PC-9 (cell line): ENCODE measurements around the gene ATAD3A. TPM values are rescaled to one million over a fixed set of nuclear protein-coding genes. Genes with fewer than 3 reads are reported as not detected.
"Not testable (repeated sequence)": the region's sequence is repeated elsewhere in the genome, so short reads cannot be mapped to it uniquely, and the experiment has no call there.

Experiments used
- BruUV-seq: library from RNA; stranded (reverse); fragments of 400-500 nt; replicated peaks from 2 replicates; lab custom pipeline; 2021; lab: Mats Ljungman, UMichigan
- CTCF ChIA-PET: fragments of 300-600 bp; sonication (Branson Sonifier 250); formaldehyde crosslinking; loops from one replicate; lab custom pipeline; 2022; ENCODE audit warnings: antibody characterized with exemption; lab: Charles Lee
- POLR2A ChIA-PET: fragments of 300-600 bp; sonication (Branson Sonifier 250); formaldehyde crosslinking; loops from one replicate; lab custom pipeline; 2022; ENCODE audit warnings: antibody characterized with exemption; ENCODE audit not compliant: unreplicated experiment; lab: Charles Lee
- DNase-seq, 2 experiments: peaks; one replicate each; pipeline versions ENCODE4 v3.0.0 to v3.0.0-alpha.2; 2015 to 2022; ENCODE audit warnings: mixed read lengths in 1 of 2
- H2AFZ ChIP-seq: fragments of 200-600 bp; sonication (generic); 2 replicates; pipeline ENCODE4 v1.8.1; 2017; ENCODE audit warnings: antibody characterized with exemption
- H3F3A ChIP-seq: fragments of 200-600 bp; sonication (generic); 2 replicates; pipeline ENCODE4 v1.8.1; 2017; ENCODE audit warnings: antibody characterized with exemption, mild to moderate bottlenecking, low read depth; ENCODE audit not compliant: insufficient read depth
- H3K27ac ChIP-seq: fragments of 200-600 bp; sonication (generic); 2 replicates; pipeline ENCODE4 v1.6.1; 2016; ENCODE audit warnings: mixed run types
- H3K27me3 ChIP-seq: fragments of 200-600 bp; sonication (generic); 2 replicates; pipeline ENCODE4 v1.6.1; 2016; ENCODE audit warnings: low read depth, mixed run types; ENCODE audit not compliant: insufficient read depth
- H3K36me3 ChIP-seq: fragments of 200-600 bp; sonication (generic); 2 replicates; pipeline ENCODE4 v1.6.1; 2016; ENCODE audit warnings: low read depth, mixed run types
- H3K4me1 ChIP-seq: fragments of 200-600 bp; sonication (generic); replicated peaks from 2 replicates; pipeline ENCODE4 v1.6.1; 2016; ENCODE audit warnings: mixed run types; ENCODE audit not compliant: insufficient read depth
- H3K4me2 ChIP-seq: fragments of 200-600 bp; sonication (generic); 2 replicates; pipeline ENCODE4 v1.6.1; 2017; ENCODE audit warnings: mixed run types
- H3K4me3 ChIP-seq: fragments of 200-600 bp; sonication (generic); 2 replicates; pipeline ENCODE4 v1.6.1; 2016; ENCODE audit warnings: mixed run types
- H3K79me2 ChIP-seq: fragments of 200-600 bp; sonication (generic); 2 replicates; pipeline ENCODE4 v1.6.1; 2017; ENCODE audit warnings: low read depth, mixed run types
- H3K9me2 ChIP-seq: fragments of 200-600 bp; sonication (generic); 2 replicates; pipeline ENCODE4 v1.8.1; 2017; ENCODE audit warnings: mild to moderate bottlenecking; ENCODE audit not compliant: insufficient read depth
- H3K9me3 ChIP-seq: fragments of 200-600 bp; sonication (generic); 2 replicates; pipeline ENCODE4 v1.8.1; 2016; ENCODE audit warnings: low read depth; ENCODE audit not compliant: insufficient read depth
- H4K20me1 ChIP-seq: fragments of 200-600 bp; sonication (generic); 2 replicates; pipeline ENCODE4 v1.8.1; 2017; ENCODE audit not compliant: insufficient read depth
- EZH2 ChIP-seq: fragments of 200-600 bp; sonication (generic); IDR thresholded peaks from 2 replicates; pipeline ENCODE4 v1.8.0; 2017; ENCODE audit warnings: antibody characterized with exemption, low read depth
- intact Hi-C: fragments of 100-400 bp; cut with micrococcal nuclease; formaldehyde crosslinking; loops from one replicate; pipeline ENCODE4 v1.10.0; 2022; ENCODE audit not compliant: unreplicated experiment
- total RNA-seq: library from RNA; stranded (reverse); gene quantifications from 2 replicates; pipeline ENCODE4 v1.2.3, GENCODE V29; 2021
- TF ChIP-seq, protein P1 (sequence below): fragments of 200-600 bp; sonication (generic); conservative IDR thresholded peaks from 2 replicates; pipeline ENCODE4 v1.6.1; 2017; ENCODE audit warnings: mixed run types, antibody characterized with exemption, mild to moderate bottlenecking, moderate library complexity

Gene ATAD3A
- total RNA-seq, 1 experiment from 2014 or later = 43.6 TPM

DNA sequence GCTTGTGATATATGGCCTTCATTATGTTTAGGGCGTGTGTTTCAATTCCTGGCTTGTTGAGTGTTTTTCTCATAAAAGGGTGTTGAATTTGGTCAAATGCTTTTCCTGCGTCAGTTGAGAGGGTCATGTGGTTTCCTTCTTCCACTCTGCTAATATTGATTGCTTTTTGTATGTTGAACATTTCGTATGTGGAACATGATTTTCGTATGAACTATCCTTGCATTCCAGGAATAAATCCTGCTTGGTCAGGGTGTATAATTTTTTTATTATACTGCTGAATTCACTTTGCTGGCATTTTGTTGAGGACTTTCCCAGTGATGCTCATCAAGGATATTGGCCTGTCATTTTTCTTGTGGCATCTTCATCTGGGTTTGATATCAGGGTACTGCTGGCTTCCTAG, 4.7 kb upstream of the ATAD3A start:
- no peak overlapping the region for H3K4me2 ChIP-seq
- no peak overlapping the region for H3K27ac ChIP-seq
- no peaks in the 10 kb centered on the region for H3K27me3 ChIP-seq
- H3K9me2 ChIP-seq = no peaks in the 10 kb centered on the region
- H3K4me3 ChIP-seq = no peak overlapping the region
- peaks cover 11% of the 10 kb centered on the region for H3K79me2 ChIP-seq
- H2AFZ ChIP-seq = no peak overlapping the region
- POLR2A ChIA-PET = no interaction called here
- no peaks in the 10 kb centered on the region for H3K9me3 ChIP-seq
- CTCF ChIA-PET = no interaction called here
- BruUV-seq = no TSS peak
- TF ChIP-seq EZH2 = no peak
- TF ChIP-seq, protein P1, sequence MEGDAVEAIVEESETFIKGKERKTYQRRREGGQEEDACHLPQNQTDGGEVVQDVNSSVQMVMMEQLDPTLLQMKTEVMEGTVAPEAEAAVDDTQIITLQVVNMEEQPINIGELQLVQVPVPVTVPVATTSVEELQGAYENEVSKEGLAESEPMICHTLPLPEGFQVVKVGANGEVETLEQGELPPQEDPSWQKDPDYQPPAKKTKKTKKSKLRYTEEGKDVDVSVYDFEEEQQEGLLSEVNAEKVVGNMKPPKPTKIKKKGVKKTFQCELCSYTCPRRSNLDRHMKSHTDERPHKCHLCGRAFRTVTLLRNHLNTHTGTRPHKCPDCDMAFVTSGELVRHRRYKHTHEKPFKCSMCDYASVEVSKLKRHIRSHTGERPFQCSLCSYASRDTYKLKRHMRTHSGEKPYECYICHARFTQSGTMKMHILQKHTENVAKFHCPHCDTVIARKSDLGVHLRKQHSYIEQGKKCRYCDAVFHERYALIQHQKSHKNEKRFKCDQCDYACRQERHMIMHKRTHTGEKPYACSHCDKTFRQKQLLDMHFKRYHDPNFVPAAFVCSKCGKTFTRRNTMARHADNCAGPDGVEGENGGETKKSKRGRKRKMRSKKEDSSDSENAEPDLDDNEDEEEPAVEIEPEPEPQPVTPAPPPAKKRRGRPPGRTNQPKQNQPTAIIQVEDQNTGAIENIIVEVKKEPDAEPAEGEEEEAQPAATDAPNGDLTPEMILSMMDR = no peak
- H3F3A ChIP-seq = peaks cover 25% of the 10 kb centered on the region
- peaks cover 17% of the 10 kb centered on the region for H3K4me1 ChIP-seq
- H4K20me1 ChIP-seq = no peaks in the 10 kb centered on the region
- no peak for DNase-seq
- no peaks in the 10 kb centered on the region for H3K36me3 ChIP-seq
- intact Hi-C loops = loop anchor here (10.0 kb wide), 2 partner anchors 133 to 203 kb away; partner anchors contain the start of genes ACAP3, AURKAIP1 and PUSL1

DNA sequence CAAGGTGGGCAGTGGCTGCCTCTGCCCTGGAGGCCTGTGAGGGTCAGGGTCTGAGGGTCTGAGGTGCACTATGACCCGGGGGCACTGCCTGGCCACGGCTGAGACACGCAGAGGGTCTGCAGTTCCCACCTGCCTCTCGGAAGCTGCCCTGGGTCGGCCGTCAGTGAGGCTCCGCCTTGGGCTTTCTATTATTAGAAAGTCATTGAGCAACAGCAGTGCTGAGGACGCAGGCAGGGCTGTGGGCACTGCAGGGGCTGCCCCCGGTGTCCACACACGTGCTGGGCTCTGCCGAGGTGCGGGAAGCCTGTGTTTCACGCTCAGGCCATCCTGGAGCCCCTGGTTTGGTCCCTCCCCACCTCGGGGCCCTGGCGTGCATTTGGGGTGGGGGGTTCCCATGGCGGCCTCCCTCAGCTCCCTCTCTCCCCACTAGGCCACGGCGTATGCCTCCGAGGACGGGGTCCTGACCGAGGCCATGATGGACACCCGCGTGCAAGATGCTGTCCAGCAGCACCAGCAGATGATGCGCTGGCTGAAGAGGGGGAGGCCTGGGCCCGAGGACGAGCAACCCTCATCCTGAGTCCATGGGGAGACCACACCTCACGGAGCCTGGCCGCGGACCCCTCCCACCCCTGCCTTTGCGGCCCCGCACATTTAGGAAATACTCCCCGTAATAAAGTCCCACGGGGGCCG, 3.0 kb upstream of the ATAD3A start:
- H3K4me2 ChIP-seq, DNase-seq, H4K20me1 ChIP-seq, H3K36me3 ChIP-seq, H3K27me3 ChIP-seq, H3K4me3 ChIP-seq, BruUV-seq, H3K27ac ChIP-seq, POLR2A ChIA-PET, CTCF ChIA-PET, H3K9me2 ChIP-seq, H3K9me3 ChIP-seq, H2AFZ ChIP-seq: not testable (repeated sequence)
- Histone ChIP-seq H3K4me1 (peaks cover 17% of the 10 kb centered on the region), H3K79me2 (peaks cover 20% of the 10 kb centered on the region), H3F3A (peaks cover 24% of the 10 kb centered on the region)
- intact Hi-C loops = loop anchor here (10.0 kb wide), 2 partner anchors 134 to 204 kb away; partner anchors contain the start of genes ACAP3, AURKAIP1 and PUSL1

DNA sequence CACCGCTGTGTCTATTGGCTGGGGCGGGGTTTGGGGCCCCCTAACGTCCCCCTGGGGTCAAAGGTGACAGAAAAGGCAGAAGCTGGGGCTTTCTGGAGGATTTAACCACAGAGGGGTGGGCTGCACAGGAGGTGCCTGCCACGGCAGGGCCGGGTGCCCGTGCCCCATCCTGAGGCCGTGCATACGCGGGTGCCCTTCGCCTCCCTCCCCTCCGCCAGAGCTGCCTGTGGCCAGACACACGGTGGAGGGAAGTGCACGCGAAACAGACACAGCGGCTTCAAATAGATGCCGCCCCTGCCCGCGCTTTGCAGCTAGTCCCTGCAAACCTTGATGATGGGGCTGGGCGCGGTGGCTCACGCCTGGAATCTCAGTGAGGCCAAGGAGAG, 2.5 kb upstream of the ATAD3A start:
- peaks cover 15% of the 10 kb centered on the region for H3K4me1 ChIP-seq
- H2AFZ ChIP-seq, H3K4me3 ChIP-seq, H3K4me2 ChIP-seq, H3K27me3 ChIP-seq, H3K36me3 ChIP-seq, H4K20me1 ChIP-seq, CTCF ChIA-PET, H3K9me2 ChIP-seq, BruUV-seq, H3K27ac ChIP-seq, POLR2A ChIA-PET, H3K9me3 ChIP-seq, DNase-seq: not testable (repeated sequence)
- H3K79me2 ChIP-seq = peaks cover 24% of the 10 kb centered on the region
- intact Hi-C loops = loop anchor here (10.0 kb wide), 2 partner anchors 135 to 205 kb away; partner anchors contain the start of genes ACAP3, AURKAIP1 and PUSL1
- peaks cover 18% of the 10 kb centered on the region for H3F3A ChIP-seq

DNA sequence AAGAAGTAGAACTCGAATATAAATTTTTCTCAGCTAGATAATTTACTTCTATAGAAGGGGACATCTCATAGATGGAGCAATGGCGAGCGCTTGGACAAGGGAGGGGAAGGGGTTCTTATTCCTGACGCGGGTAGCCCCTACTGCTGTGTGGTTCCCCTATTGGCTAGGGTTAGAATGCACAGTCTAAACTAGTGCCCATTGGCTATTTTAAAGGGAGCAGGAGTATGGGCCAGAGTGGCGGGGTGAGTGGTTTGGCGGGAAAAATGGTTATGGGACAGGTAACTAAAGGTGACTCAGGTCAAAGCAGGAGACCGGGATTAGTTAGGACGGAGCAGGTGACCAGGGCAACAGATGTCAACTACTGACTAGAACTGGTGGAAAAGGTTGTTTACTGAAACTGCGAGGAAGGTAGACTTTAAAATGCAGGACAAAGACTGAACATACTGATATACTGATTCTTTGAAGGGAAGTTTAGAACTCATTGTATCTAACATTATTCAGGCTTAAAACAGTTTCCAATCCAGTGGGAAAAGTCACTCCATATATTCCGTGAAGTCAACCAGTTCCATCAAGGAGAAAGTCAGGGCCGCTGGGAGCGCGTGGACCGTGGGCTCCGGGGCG, 940 bp upstream of the ATAD3A start:
- Histone ChIP-seq H3K9me2 (no peaks in the 10 kb centered on the region), H3K79me2 (peaks cover 34% of the 10 kb centered on the region), H4K20me1 (no peaks in the 10 kb centered on the region), H3K4me2 (peak overlapping the region; percentile 80), H3K27ac (peak overlapping the region; percentile 76), H3F3A (peaks cover 8% of the 10 kb centered on the region), H3K9me3 (no peaks in the 10 kb centered on the region), H3K4me1 (peaks cover 7% of the 10 kb centered on the region), H3K36me3 (0 out of 2 replicates have a peak, but pooled peaks cover 3% of the 10 kb centered on the region), H2AFZ (peak overlapping the region; percentile 82), H3K4me3 (peak overlapping the region; percentile 85), H3K27me3 (no peaks in the 10 kb centered on the region)
- ChIA-PET CTCF (interaction anchor here (0.6 kb wide), 1 partner anchor 221 kb away, joined by 4 read pairs; no protein-coding TSS in a partner anchor), POLR2A (no interaction called here)
- TF ChIP-seq, protein P1 = no peak
- TF ChIP-seq EZH2 = no peak
- intact Hi-C loops = loop anchor here (5.0 kb wide), 1 partner anchor 396 kb away; no protein-coding TSS in a partner anchor
- peak; percentile 11 to 42 for DNase-seq
- TSS peak; percentile 91 for BruUV-seq

DNA sequence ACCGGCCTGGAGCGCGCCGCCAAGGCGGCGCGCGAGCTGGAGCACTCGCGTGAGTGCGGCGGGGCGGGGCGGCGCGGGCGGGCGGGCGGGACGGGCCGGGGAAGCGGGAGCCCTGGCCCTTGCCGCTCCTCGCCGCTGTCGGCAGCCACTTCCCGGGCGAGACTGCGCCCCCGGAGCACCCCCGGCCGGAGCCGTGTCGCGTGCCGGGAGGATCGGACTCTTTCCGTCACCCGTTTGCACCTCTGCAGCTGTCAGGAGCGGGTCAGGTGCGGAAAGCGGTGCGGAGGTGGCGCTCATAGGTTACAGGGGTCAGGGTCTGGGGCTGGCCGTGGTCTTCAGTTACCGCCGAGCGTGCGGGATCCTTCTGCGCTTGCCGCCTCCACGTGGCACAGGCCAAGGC, 463 bp downstream of the ATAD3A start:
- H3K9me2 ChIP-seq, H3K27ac ChIP-seq: not testable (repeated sequence)
- H3K79me2 ChIP-seq = peaks cover 34% of the 10 kb centered on the region

More for the DNA sequence above, 463 bp downstream of the ATAD3A start:
- H3K27me3 ChIP-seq, H3K36me3 ChIP-seq, H3F3A ChIP-seq, H4K20me1 ChIP-seq, BruUV-seq, H3K4me1 ChIP-seq, CTCF ChIA-PET, H2AFZ ChIP-seq, H3K9me3 ChIP-seq: not testable (repeated sequence)
- peak in 1 of 2 experiments; percentile 17 for DNase-seq
- peak overlapping the region; percentile 85 for H3K4me3 ChIP-seq
- intact Hi-C loops = loop anchor here (5.0 kb wide), 1 partner anchor 395 kb away; no protein-coding TSS in a partner anchor
- POLR2A ChIA-PET = interaction anchor here (0.7 kb wide), 1 partner anchor 14 kb away, joined by 4 read pairs; no protein-coding TSS in a partner anchor
- peak overlapping the region; percentile 85 for H3K4me2 ChIP-seq
